CD4-positive, alpha-beta memory T cell (primary cell): ENCODE data around the gene GRM4. TPM values are rescaled to one million over a fixed set of nuclear protein-coding genes. Genes with fewer than 3 reads are reported as not detected.
"Not testable (repeated sequence)": the region's sequence is repeated elsewhere in the genome, so short reads cannot be mapped to it uniquely, and the experiment has no call there.

Experiments
- CTCF ChIA-PET: fragments of 350-600 bp; sonication (Branson Sonifier 250); formaldehyde crosslinking; loops from one replicate; lab custom pipeline; 2021; ENCODE audit warnings: inconsistent platforms; ENCODE audit not compliant: partially characterized antibody; lab: Charles Lee
- POLR2A ChIA-PET: fragments of 350-600 bp; sonication (Branson Sonifier 250); formaldehyde crosslinking; loops from one replicate; lab custom pipeline; 2021; ENCODE audit not compliant: partially characterized antibody; lab: Charles Lee
- DNase-seq, 5 donors: peaks; one replicate each; pipeline versions ENCODE4 v3.0.0 to v3.0.0-alpha.2; 2020 to 2022; ENCODE audit warnings: mixed read lengths in 1 of 5
- H3K27ac ChIP-seq: one replicate; pipeline ENCODE4 v1.7.0; 2013; ENCODE audit warnings: low read depth, low read length
- H3K27me3 ChIP-seq: 2 replicates; pipeline ENCODE4 v1.7.0; 2013; ENCODE audit warnings: mild to moderate bottlenecking, low read length, moderate library complexity; ENCODE audit not compliant: insufficient read depth
- H3K36me3 ChIP-seq: 2 replicates; pipeline ENCODE4 v1.7.0; 2013; ENCODE audit warnings: mild to moderate bottlenecking, low read length, moderate library complexity; ENCODE audit not compliant: insufficient read depth
- H3K4me1 ChIP-seq: 2 replicates; pipeline ENCODE4 v1.7.0; 2013; ENCODE audit warnings: mild to moderate bottlenecking, low read length, moderate library complexity; ENCODE audit not compliant: insufficient read depth
- H3K4me3 ChIP-seq, 2 donors: one replicate each; pipeline ENCODE4 v1.7.0; 2013; ENCODE audit warnings: low read length in 2 of 2, mild to moderate bottlenecking in 1 of 2
- H3K9me3 ChIP-seq, 2 donors: one replicate each; pipeline ENCODE4 v1.7.0; 2013; ENCODE audit warnings: low read length in 2 of 2, control low read depth in 1 of 2; ENCODE audit not compliant: control insufficient read depth in 1 of 2
- H3K27ac Mint-ChIP-seq, 7 donors: one replicate each; pipeline ENCODE4 v1.8.0; 2020 to 2021; ENCODE audit warnings: mixed read lengths in 7 of 7, mild to moderate bottlenecking in 6 of 7, inconsistent platforms in 3 of 7, moderate library complexity in 3 of 7
- H3K27me3 Mint-ChIP-seq, 2 donors: one replicate each; pipeline ENCODE4 v1.8.0; 2020 to 2021; ENCODE audit warnings: mixed read lengths in 2 of 2
- H3K36me3 Mint-ChIP-seq, 2 donors: one replicate each; pipeline ENCODE4 v1.8.0; 2020 to 2021; ENCODE audit warnings: mixed read lengths in 2 of 2, inconsistent platforms in 1 of 2, mild to moderate bottlenecking in 1 of 2
- H3K4me1 Mint-ChIP-seq, 4 donors: one replicate each; pipeline ENCODE4 v1.8.0; 2020 to 2021; ENCODE audit warnings: mixed read lengths in 4 of 4, mild to moderate bottlenecking in 1 of 4
- H3K4me3 Mint-ChIP-seq, 8 donors: one replicate each; pipeline ENCODE4 v1.8.0; 2020 to 2021; ENCODE audit warnings: mixed read lengths in 8 of 8, mild to moderate bottlenecking in 7 of 8, moderate library complexity in 6 of 8, inconsistent platforms in 3 of 8
- H3K9me3 Mint-ChIP-seq, 8 donors: one replicate each; pipeline ENCODE4 v1.8.0; 2020 to 2021; ENCODE audit warnings: mixed read lengths in 8 of 8, mild to moderate bottlenecking in 5 of 8, inconsistent platforms in 3 of 8, moderate library complexity in 1 of 8
- intact Hi-C: fragments of 100-400 bp; cut with micrococcal nuclease; formaldehyde crosslinking; loops from one replicate; pipeline ENCODE4 v1.15.1; 2023
- polyA plus RNA-seq, 2 donors: library from polyadenylated mRNA; unstranded; fragments of 300-500 nt; fragmentation: Illumina TruSeq; gene quantifications; one replicate each; pipeline ENCODE4 v1.2.3, GENCODE V29; 2021
- total RNA-seq, 2 experiments: library from RNA; stranded (reverse); gene quantifications; one replicate each; pipeline ENCODE4 v1.2.3, GENCODE V29; 2021

GRM4 gene
- total and polyA plus RNA-seq, 4 experiments from 2014 or later, result 0.09 TPM; not detected in 3

- H3K4me1 Mint-ChIP-seq, result no peaks in the 10 kb centered on the region
- H3K4me3 Mint-ChIP-seq, result no peak overlapping the region
- H3K27ac Mint-ChIP-seq, result no peak overlapping the region
- Histone ChIP-seq H3K36me3 (no peaks in the 10 kb centered on the region), H3K4me1 (no peaks in the 10 kb centered on the region), H3K4me3 (no peak overlapping the region), H3K27me3 (no peaks in the 10 kb centered on the region), H3K9me3 (no peaks in the 10 kb centered on the region), H3K27ac (no peak overlapping the region)
- no peak for DNase-seq
- intact Hi-C loops, result no loop called here
- H3K27me3 Mint-ChIP-seq, result peaks cover 3 to 6% of the 10 kb centered on the region in 2 donors
- ChIA-PET CTCF (no interaction called here), POLR2A (interaction anchor here (1.3 kb wide), 1 partner anchor 248 kb away, joined by 4 read pairs; no protein-coding TSS in a partner anchor)
- no peaks in the 10 kb centered on the region for H3K36me3 Mint-ChIP-seq
- peaks cover 0 to 3% (median 0%) of the 10 kb centered on the region in 8 donors for H3K9me3 Mint-ChIP-seq
Observed at GRCh38 chr6:34018961-34019606, 126.8 kb downstream of the GRM4 start.

DNA sequence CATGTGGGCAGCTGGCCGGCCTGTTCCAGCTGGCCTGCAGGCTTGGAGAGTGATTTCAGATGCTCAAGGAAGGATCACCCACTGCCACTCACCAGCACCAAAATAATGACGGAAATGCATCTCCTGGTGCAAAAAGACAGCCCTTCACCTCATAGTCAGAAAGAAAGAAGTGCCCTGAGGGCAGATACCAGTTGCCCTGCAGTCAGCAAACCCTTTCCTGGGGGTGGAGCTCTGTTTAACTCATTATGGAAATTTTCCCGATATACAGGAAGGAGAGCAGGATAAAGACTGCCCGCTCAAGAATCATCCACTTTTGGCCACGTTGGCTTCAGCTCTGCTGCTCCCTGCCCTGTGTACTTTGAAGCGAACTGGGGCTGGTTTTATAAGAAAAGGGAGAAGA lies 127.9 kb downstream of the GRM4 start:
- no peak for DNase-seq
- H3K36me3 Mint-ChIP-seq, result no peaks in the 10 kb centered on the region
- intact Hi-C loops, result no loop called here

DNA sequence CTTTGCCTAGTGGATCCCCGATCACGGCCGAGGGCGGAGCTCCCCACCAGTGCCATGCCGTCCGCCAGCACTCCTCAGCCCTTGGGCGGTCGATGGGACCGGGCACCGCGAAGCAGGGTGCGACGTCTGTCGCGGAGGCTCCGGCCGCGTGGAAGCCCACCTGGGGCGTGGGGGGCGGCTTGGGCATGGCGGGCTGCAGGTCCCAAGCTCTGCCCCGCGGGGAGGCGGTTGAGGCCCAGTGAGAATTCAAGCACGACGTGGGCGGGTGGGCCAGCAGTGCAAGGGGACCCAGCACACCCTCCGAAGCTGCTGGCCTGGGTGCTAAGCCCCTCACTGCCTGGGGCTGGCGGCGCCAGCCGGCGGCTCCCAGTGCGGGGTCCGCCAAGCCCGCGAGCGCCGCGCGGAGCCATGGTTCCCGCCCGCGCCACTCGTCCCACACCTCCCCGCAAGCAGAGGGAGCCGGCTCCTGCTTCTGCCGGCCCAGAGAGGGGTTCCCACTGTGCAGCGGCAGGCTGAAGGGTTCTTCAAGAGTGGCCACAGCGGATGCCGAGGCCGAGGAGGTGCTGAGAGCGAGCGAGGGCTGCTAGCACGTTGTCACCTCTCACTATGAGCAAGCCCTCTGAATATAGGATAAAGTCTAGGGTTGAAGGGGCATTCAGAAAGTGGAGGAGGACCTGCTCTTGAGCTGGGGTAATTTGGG lies 128.6 kb downstream of the GRM4 start:
- no peaks in the 10 kb centered on the region for H3K36me3 ChIP-seq
- Mint-ChIP-seq H3K36me3 (no peaks in the 10 kb centered on the region), H3K4me1 (no peaks in the 10 kb centered on the region), H3K4me3 (no peak overlapping the region), H3K27me3 (peaks cover 3 to 5% of the 10 kb centered on the region in 2 donors), H3K9me3 (no peaks in the 10 kb centered on the region), H3K27ac (no peak overlapping the region)
- no peak overlapping the region for H3K4me3 ChIP-seq
- intact Hi-C loops, result no loop called here
- ChIA-PET POLR2A (no interaction called here), CTCF (interaction anchor here (1.0 kb wide), 1 partner anchor 16 kb away, joined by 3 read pairs; no protein-coding TSS in a partner anchor)
- H3K4me1 ChIP-seq, result no peaks in the 10 kb centered on the region
- H3K27me3 ChIP-seq, result no peaks in the 10 kb centered on the region
- H3K9me3 ChIP-seq, result no peaks in the 10 kb centered on the region
- no peak for DNase-seq
- H3K27ac ChIP-seq, result no peak overlapping the region

More for the DNA sequence above, 127.9 kb downstream of the GRM4 start:
- Mint-ChIP-seq H3K27ac (no peak overlapping the region), H3K9me3 (no peaks in the 10 kb centered on the region), H3K4me3 (no peak overlapping the region), H3K4me1 (no peaks in the 10 kb centered on the region), H3K27me3 (peaks cover 3 to 6% of the 10 kb centered on the region in 2 donors)
- Histone ChIP-seq H3K27me3 (no peaks in the 10 kb centered on the region), H3K27ac (no peak overlapping the region), H3K36me3 (no peaks in the 10 kb centered on the region), H3K9me3 (no peaks in the 10 kb centered on the region), H3K4me3 (no peak overlapping the region), H3K4me1 (no peaks in the 10 kb centered on the region)
- ChIA-PET POLR2A (no interaction called here), CTCF (interaction anchor here (1.0 kb wide), 1 partner anchor 16 kb away, joined by 3 read pairs; no protein-coding TSS in a partner anchor)

DNA sequence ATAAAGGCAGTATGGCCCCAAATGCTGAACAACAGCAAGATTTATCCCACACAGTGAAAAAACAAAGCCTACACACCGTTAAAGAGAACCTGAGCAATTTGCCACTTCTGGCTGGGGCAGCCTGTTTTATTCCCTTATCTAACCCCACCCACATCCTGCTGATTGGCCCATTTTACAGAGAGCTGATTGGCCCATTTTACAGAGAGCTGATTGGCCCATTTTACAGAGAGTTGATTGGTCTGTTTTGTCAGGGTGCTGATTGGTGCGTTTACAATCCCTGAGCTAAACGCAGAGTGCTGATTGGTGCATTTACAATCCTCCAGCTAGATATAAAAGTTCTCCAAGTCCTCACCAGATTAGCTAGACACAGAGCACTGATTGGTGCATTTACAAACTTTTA lies 129.3 kb downstream of the GRM4 start:
- DNase-seq, H3K27ac Mint-ChIP-seq, H3K9me3 Mint-ChIP-seq, H3K4me1 Mint-ChIP-seq, H3K4me3 Mint-ChIP-seq, H3K27me3 ChIP-seq, H3K27me3 Mint-ChIP-seq, CTCF ChIA-PET, H3K4me3 ChIP-seq, POLR2A ChIA-PET, H3K36me3 Mint-ChIP-seq, intact Hi-C loops, H3K4me1 ChIP-seq, H3K36me3 ChIP-seq, H3K27ac ChIP-seq, H3K9me3 ChIP-seq: not testable (repeated sequence)

GRCh38 chr6:34015586-34015985 lies 130.3 kb downstream of the GRM4 start:
- CTCF ChIA-PET, result no interaction called here
- no peak overlapping the region for H3K4me3 Mint-ChIP-seq

GRCh38 chr6:34011264-34011663 lies 134.6 kb downstream of the GRM4 start:
- DNase-seq, result no peak
- H3K4me1 Mint-ChIP-seq, result no peaks in the 10 kb centered on the region
- CTCF ChIA-PET, result no interaction called here

More at GRCh38 chr6:34015586-34015985, 130.3 kb downstream of the GRM4 start:
- intact Hi-C loops, result no loop called here
- Histone ChIP-seq H3K27ac (no peak overlapping the region), H3K4me1 (no peaks in the 10 kb centered on the region), H3K27me3 (no peaks in the 10 kb centered on the region), H3K4me3 (no peak overlapping the region), H3K36me3 (no peaks in the 10 kb centered on the region), H3K9me3 (no peaks in the 10 kb centered on the region)
- POLR2A ChIA-PET, result no interaction called here
- Mint-ChIP-seq H3K36me3 (no peaks in the 10 kb centered on the region), H3K27me3 (no peaks in the 10 kb centered on the region), H3K4me1 (no peaks in the 10 kb centered on the region), H3K9me3 (no peaks in the 10 kb centered on the region), H3K27ac (no peak overlapping the region)
- DNase-seq, result no peak

GRCh38 chr6:34005901-34006531 lies 139.9 kb downstream of the GRM4 start:
- POLR2A ChIA-PET, result no interaction called here
- Mint-ChIP-seq H3K36me3 (no peaks in the 10 kb centered on the region), H3K9me3 (peaks cover 0 to 4% (median 0%) of the 10 kb centered on the region in 8 donors), H3K4me3 (no peak overlapping the region), H3K27ac (no peak overlapping the region), H3K4me1 (no peaks in the 10 kb centered on the region), H3K27me3 (peaks cover 10 to 11% of the 10 kb centered on the region in 2 donors)
- no peak for DNase-seq
- CTCF ChIA-PET, result no interaction called here
- Histone ChIP-seq H3K36me3 (no peaks in the 10 kb centered on the region), H3K9me3 (no peaks in the 10 kb centered on the region), H3K27me3 (no peaks in the 10 kb centered on the region), H3K4me3 (no peak overlapping the region), H3K27ac (no peak overlapping the region), H3K4me1 (no peaks in the 10 kb centered on the region)
- intact Hi-C loops, result no loop called here

More at GRCh38 chr6:34011264-34011663, 134.6 kb downstream of the GRM4 start:
- Mint-ChIP-seq H3K27ac (no peak overlapping the region), H3K36me3 (no peaks in the 10 kb centered on the region), H3K27me3 (peaks cover 10 to 11% of the 10 kb centered on the region in 2 donors), H3K4me3 (no peak overlapping the region), H3K9me3 (peaks cover 0 to 2% (median 0%) of the 10 kb centered on the region in 8 donors)
- no peaks in the 10 kb centered on the region for H3K27me3 ChIP-seq
- POLR2A ChIA-PET, result no interaction called here
- no peaks in the 10 kb centered on the region for H3K4me1 ChIP-seq
- no peak overlapping the region for H3K27ac ChIP-seq
- no peak overlapping the region for H3K4me3 ChIP-seq
- intact Hi-C loops, result no loop called here
- no peaks in the 10 kb centered on the region for H3K9me3 ChIP-seq
- H3K36me3 ChIP-seq, result no peaks in the 10 kb centered on the region
